Stimulated activated CD4-positive, alpha-beta T cell treated with anti-CD3 and anti-CD28 coated beads, TNF-alpha, amount 100 ng/mL, for 1 hour (primary cell): ENCODE results near the gene NCK1.

Source experiments
- DNase-seq, 3 donors: peaks; one replicate each; pipeline ENCODE4 v3.0.0-alpha.2; 2020; ENCODE audit warnings: low read depth in 3 of 3, low spot score in 1 of 3

The NCK1 gene

GRCh38 chr3:136906725-136907124 lies 44.7 kb downstream of the NCK1 start:
- no peak for DNase-seq

- DNase-seq, result no peak
Observed at GRCh38 chr3:136908297-136908696, 46.3 kb downstream of the NCK1 start.

- DNase-seq, result no peak
Observed at GRCh38 chr3:136909187-136909586, 47.2 kb downstream of the NCK1 start.

GRCh38 chr3:136910697-136911096 lies 48.7 kb downstream of the NCK1 start:
- DNase-seq, result no peak

GRCh38 chr3:136913168-136913567 lies 51.2 kb downstream of the NCK1 start:
- no peak for DNase-seq

DNA sequence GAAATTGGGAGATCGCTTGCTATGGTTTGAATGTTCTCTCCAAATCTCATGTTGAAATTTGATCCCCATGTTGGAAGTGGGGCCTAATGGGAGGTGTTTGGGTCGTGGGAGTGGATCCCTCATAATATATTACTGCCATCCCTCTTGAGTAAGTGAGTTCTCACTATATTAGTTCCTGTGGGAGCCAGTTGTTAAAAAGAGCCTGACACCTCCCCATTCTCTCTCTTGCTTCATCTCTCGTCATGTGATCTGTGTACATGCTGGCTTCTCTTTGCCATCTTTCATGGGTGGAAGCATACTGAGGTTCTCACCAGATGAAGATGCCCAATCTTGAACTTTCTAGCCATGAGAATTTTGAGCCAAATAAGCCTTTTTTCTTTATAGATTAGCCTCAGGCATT lies 52.7 kb downstream of the NCK1 start:
- no peak for DNase-seq

GRCh38 chr3:136916223-136916622 lies 54.2 kb downstream of the NCK1 start:
- no peak for DNase-seq

DNA sequence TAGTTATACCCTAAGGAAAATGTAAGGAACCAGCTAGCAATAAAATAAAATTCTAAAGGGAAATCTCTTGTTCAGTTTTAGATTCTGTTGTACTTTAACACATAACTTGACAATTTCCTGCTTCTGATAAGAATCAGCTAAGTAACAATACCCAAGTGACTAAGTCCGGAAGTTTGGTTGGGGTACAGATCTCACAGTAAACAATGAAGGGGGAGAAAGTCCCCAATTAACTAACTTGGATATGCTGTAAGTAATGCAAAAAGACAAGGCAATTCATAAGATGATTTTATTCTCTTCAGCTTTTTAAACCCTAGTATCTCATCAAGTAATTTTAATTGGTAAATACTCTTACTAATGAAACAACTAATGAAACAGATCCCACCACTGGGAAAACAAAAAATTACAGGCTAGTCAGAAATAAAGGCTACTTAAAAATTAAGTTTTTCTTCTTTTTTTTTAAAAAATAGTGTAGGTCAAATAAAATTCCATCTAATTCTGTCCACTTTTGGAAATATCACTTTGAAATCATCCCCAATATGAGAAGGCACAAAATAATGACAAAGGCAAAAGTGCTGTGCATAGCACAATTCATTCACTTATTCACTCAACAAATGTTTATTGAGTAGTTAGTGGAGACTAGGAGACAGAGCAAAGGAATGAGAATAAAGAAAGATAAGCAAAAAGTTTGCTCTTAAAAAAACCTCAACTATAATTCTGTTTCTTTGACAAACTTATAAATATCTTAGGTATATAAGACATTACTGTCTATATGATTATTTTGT lies 58.0 kb downstream of the NCK1 start:
- DNase-seq, result peak in 1 of 3 donors; percentile 18

- no peak for DNase-seq
Observed at GRCh38 chr3:136920904-136921611, 59.0 kb downstream of the NCK1 start.

DNA sequence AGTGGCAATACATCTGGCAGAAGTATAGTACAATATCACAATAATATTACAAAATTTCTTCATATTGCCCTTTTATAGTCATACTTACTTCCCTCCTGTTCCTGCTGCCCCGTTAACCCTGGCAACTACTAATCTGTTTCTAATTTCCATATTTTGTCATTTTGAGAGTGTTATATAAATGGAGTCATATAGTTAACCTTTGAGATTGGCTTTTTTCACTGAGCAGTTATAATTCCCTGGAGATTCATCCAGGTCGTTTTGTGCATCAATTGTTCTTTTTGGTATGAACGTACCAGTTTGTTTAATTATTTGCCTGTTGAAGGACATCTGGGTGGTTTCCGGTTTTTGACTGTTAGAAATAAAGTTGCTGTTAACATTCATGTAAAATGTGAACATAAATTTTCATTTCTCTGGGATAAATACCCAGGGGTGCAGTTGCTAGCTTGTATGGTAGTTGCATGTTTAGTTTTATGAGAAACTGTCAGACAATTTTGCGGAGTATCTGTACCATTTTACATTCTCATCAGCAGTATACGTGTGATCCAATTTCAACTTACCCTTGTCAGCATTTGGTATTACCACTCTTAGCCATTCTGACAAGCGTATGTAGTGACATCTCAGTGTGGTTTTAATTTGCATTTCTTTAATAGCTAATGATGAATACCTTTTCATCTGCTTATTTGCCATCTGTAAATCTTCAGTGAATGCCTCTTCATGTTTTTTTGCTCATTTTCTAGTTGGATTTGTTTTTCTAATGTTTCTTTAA lies 63.6 kb downstream of the NCK1 start:
- no peak for DNase-seq

GRCh38 chr3:136928240-136928639 lies 66.2 kb downstream of the NCK1 start:
- DNase-seq, result no peak

DNA sequence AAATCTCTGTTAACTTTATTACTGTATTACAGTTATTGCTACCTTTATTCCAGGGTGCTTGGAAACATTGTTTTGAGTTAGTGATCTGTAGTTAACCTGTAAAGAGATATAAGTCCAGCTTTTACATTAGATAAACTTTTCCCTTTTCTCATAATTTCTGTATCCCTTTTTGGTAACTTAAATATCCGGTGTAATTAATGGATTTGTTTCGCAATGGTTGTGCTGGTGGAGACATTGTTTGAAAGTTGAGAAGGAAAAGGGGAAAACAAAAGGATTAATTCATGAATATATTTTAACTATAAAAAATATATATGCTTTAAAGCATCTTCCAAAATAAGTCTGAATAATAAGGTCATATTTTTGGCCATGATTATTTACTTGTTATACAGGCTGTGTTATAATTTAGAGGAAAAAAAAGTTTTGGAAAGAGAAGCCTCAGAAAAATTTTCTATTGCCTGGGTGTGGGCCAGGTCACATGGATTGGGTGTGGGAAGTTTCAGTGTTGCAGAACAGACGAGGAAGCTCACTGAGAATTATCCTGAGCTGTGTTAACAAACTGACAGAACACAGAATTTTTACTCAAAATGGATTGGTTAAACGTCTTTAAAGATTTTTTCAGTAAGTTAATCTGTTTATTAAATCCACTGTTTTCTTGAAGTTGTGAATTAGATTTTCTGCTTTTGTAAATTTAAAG lies 68.1 kb downstream of the NCK1 start:
- no peak for DNase-seq

DNA sequence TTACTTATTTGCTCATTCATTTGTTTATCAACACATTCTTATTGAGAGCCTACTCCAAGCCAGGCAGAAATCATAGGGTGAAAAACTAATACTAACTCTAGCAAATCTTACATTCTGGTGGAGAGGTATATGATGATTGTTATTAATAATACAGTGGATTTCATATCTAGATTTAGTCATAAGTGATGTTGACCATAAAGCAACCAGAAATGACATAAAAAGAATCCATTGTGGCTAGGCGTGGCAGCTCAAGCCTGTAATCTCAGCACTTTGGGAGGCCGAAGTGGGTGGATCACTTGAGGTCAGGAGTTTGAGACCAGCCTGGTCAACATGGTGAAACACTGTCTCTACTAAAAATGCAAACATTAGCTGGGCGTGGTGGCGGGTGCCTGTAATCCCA lies 69.6 kb downstream of the NCK1 start:
- no peak for DNase-seq

GRCh38 chr3:136932523-136932922 lies 70.5 kb downstream of the NCK1 start:
- DNase-seq, result no peak

DNA sequence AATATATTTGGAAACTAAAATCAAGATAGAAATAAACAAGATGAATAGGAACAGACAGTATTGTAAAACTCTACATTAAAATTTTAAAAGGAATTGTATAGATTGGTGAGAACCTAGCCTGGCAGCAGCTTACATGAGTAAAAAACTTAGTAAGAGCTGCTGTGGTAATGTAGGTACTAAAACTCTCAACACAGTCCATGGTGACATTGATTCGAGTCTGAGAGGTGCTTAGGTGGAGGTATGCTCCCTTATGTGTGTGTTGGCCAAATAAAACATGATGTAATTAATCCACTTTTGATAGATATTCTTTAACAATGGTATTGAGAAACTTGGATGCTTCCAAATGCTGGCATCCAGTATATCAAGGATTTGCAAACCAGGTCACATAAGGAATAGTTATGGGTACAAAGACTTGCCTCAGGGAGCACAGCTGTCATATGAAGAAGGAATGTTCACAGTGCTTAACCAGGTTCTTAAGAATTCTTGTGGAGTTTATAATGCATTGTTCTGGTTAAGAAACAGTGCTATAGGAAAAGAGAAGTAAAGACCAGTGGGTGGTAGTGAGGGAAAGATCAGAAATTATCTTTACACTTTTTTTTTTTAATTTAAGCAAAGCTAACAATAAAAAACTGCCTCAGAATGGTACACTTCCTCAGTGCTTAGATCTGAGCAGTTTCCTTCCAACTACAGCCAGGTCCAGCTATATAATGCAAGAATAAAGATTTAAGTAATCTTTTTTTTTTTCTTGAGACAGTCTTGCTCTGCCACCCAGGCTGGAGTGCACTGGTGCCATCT lies 71.2 kb downstream of the NCK1 start:
- no peak for DNase-seq

DNA sequence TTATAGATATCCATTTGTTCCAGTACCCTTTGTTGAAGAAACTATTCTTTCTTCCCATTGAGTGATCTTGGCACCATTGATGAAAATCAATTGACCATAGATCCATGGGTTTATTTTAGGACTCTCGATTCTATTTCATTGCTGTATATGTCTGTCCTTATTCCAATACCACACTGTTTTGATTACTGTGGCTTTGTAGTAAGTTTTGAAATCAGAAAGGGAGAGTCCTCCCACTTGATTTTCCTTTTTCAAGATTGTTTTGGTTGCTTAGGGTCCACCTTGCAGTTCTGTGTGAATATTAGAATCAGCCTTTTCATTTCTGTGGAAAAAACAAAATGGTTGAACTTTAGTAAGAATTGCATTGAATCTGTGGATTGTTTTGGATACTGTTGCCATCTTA lies 75.2 kb downstream of the NCK1 start:
- no peak for DNase-seq

DNA sequence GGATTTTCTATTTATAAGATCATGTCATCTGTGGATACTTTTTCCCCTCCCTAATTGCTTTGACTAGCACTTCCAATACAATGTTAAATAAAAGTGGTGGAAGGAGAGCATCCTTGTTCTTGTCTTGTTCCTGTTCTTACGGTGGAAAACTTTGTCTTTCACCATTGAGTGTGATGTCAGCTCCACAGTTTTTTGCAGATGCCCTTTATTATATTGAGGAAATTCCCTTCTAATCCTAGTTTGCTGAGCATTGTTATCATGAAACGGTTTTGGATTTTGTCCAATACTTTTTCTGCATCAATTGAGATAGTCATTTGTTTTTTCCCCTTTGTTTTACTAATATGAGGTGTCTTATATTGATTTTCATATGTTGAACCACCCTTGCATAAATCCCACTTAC lies 75.8 kb downstream of the NCK1 start:
- DNase-seq, result no peak

- DNase-seq, result no peak
Observed at GRCh38 chr3:136938334-136938733, 76.3 kb downstream of the NCK1 start.

DNA sequence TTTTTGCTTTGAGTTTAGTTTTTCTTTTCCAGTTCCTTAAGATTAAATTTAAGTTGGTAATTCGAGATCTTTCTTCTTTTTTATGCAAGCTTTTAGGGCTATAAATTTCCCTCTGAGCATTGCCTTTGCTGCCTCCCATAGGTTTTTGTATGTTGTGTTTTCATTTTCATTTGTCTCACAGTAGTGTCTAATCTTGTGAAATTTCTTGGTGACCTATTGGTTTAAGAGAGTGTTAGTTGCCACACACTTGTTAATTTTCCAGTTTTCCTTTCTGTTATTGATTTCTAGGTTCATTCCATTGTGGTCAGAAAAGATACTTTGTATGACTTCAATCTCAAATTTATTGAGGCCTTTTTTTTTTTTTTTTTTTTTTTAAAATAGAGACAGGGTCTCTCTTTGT lies 77.5 kb downstream of the NCK1 start:
- no peak for DNase-seq

DNA sequence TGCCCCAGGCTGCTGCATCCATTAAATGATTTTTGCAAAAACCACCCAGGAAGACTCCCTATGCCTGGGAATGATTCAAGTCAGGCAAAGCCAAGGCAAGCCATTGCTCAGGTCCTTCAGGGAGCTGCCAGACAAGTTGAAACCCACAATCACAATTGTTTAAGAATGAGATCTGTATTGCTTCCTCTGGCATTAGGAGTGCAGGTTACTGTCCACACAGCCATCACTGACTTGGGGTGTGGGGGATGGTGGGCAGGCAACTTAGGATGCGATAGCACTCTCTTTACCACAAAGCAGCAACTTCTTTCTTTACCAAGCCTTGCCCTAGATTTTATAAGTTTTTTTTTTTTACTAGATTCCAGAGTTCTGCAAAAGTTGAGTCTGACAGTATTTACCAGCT lies 80.8 kb downstream of the NCK1 start:
- no peak for DNase-seq

DNA sequence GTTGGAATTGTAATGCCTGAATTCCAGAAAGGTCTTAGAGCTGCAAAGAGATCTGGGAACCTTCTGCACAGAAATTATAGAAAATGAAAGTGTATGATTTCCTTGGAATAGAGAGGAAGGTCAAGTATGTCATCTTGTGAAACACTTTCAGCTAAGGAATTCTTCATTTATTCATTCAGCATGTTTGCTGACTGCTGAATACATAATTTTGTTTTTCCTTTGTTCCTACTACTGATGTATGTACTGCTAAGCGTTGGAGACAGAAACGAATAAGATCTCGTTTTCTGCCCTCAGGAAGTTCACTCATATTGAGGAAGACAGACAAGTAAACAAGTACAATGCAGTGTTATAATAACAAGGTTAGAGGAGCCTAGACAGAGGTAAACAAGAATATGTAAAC lies 81.4 kb downstream of the NCK1 start:
- DNase-seq, result no peak
